PC-3 (cell line): ENCODE results near the gene ARL14EPL.

ENCODE experiments used
- EZH2 ChIP-seq: fragments of 300-600 bp; sonication (generic); IDR thresholded peaks from one replicate; pipeline ENCODE4 v1.6.1; 2017; ENCODE audit warnings: antibody characterized with exemption, mild to moderate bottlenecking, low read length; ENCODE audit not compliant: unreplicated experiment
- TF ChIP-seq, protein P1 (sequence below): fragments of 300-600 bp; sonication (generic); conservative IDR thresholded peaks from 2 replicates; pipeline ENCODE4 v1.5.1; 2017; ENCODE audit warnings: antibody characterized with exemption, low read depth, mild to moderate bottlenecking, low read length

DNA sequence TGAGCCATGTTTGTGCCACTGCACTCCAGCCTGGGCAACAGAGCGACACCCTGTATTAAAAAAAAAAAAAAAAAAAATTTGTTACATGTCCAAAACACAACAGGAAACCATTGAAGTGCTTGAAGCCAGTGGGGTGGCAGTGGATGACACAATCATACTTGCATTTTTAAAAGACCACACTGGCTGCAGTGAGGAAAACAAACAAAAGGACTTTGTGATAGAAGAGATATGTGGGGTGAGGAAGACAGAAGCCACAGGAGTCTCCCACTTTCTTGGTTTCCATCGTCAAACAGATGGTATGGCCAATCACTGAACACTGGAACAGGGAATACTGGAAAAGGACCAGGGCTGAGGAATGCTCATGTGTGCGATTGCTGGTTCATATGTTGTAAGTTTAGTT is 31.7 kb downstream of the ARL14EPL start:
- TF ChIP-seq, protein P1, sequence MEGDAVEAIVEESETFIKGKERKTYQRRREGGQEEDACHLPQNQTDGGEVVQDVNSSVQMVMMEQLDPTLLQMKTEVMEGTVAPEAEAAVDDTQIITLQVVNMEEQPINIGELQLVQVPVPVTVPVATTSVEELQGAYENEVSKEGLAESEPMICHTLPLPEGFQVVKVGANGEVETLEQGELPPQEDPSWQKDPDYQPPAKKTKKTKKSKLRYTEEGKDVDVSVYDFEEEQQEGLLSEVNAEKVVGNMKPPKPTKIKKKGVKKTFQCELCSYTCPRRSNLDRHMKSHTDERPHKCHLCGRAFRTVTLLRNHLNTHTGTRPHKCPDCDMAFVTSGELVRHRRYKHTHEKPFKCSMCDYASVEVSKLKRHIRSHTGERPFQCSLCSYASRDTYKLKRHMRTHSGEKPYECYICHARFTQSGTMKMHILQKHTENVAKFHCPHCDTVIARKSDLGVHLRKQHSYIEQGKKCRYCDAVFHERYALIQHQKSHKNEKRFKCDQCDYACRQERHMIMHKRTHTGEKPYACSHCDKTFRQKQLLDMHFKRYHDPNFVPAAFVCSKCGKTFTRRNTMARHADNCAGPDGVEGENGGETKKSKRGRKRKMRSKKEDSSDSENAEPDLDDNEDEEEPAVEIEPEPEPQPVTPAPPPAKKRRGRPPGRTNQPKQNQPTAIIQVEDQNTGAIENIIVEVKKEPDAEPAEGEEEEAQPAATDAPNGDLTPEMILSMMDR: no peak
- TF ChIP-seq EZH2: no peak
